HL-60 (cell line): ENCODE data around the gene P2RX2.

Experiments
- DNase-seq, 2 experiments: peaks; one replicate each; pipeline ENCODE4 v3.0.0-alpha.2; 2010 to 2020; ENCODE audit warnings: low read depth in 1 of 2, low spot score in 1 of 2
- H3K27ac ChIP-seq: fragments of 250-450 bp; sonication (Bioruptor Pico); replicated peaks from 2 replicates; pipeline ENCODE4 v1.5.1; 2020; ENCODE audit warnings: mild to moderate bottlenecking, moderate library complexity
- H3K27me3 ChIP-seq: fragments of 250-450 bp; sonication (Bioruptor Pico); 2 replicates; pipeline ENCODE4 v1.5.1; 2021; ENCODE audit warnings: mild to moderate bottlenecking, moderate library complexity; ENCODE audit not compliant: insufficient read depth, poor library complexity, severe bottlenecking
- H3K4me3 ChIP-seq: replicated peaks from 2 replicates; pipeline ENCODE4 v1.5.1; 2011; ENCODE audit warnings: mild to moderate bottlenecking, control low read depth, low read length; ENCODE audit not compliant: insufficient read depth
- GABPA ChIP-seq: IDR thresholded peaks from 2 replicates; pipeline ENCODE4 v1.6.1; 2012; ENCODE audit warnings: low read depth
- POLR2AphosphoS5 ChIP-seq: IDR thresholded peaks from 2 replicates; pipeline ENCODE4 v1.6.1; 2012; ENCODE audit warnings: low read depth
- SPI1 ChIP-seq: IDR thresholded peaks from 2 replicates; pipeline ENCODE4 v1.6.1; 2012; ENCODE audit warnings: low read depth, mild to moderate bottlenecking, borderline replicate concordance
- TF ChIP-seq, protein P1 (sequence below): IDR thresholded peaks from one replicate; pipeline ENCODE4 v1.5.1; 2011; ENCODE audit warnings: low read length, control low read depth, inconsistent platforms; ENCODE audit not compliant: insufficient read depth
- TF ChIP-seq, protein P2 (sequence below): IDR thresholded peaks from 2 replicates; pipeline ENCODE4 v1.6.1; 2012; ENCODE audit warnings: low read depth; ENCODE audit not compliant: insufficient replicate concordance

Gene P2RX2

DNA sequence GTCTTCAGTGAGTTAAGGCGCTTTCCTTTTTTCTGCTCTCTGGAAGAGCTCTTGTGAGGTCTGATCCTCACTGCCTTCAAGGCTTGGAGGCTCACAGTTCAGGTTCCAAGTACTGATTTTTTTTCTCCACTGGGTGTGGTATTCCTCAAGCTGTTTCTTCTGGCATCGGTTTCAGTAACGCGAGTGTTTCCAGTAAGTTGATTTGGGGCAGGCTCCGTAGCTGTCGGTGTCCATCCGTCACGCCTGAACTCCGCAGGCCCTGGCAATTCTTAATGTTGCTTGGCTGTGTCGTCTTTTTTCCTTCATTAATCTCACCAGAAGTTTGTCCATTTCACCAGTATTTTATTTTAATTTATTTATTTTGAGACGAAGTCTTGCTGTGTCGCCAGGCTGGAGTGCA, 38.8 kb upstream of the P2RX2 start:
- Histone ChIP-seq H3K27me3 (no peaks in the 10 kb centered on the region), H3K4me3 (no peak overlapping the region), H3K27ac (no peak overlapping the region)
- TF ChIP-seq, protein P1, sequence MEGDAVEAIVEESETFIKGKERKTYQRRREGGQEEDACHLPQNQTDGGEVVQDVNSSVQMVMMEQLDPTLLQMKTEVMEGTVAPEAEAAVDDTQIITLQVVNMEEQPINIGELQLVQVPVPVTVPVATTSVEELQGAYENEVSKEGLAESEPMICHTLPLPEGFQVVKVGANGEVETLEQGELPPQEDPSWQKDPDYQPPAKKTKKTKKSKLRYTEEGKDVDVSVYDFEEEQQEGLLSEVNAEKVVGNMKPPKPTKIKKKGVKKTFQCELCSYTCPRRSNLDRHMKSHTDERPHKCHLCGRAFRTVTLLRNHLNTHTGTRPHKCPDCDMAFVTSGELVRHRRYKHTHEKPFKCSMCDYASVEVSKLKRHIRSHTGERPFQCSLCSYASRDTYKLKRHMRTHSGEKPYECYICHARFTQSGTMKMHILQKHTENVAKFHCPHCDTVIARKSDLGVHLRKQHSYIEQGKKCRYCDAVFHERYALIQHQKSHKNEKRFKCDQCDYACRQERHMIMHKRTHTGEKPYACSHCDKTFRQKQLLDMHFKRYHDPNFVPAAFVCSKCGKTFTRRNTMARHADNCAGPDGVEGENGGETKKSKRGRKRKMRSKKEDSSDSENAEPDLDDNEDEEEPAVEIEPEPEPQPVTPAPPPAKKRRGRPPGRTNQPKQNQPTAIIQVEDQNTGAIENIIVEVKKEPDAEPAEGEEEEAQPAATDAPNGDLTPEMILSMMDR, result no peak
- TF ChIP-seq POLR2AphosphoS5 (no peak), SPI1 (no peak), GABPA (no peak)
- TF ChIP-seq, protein P2, sequence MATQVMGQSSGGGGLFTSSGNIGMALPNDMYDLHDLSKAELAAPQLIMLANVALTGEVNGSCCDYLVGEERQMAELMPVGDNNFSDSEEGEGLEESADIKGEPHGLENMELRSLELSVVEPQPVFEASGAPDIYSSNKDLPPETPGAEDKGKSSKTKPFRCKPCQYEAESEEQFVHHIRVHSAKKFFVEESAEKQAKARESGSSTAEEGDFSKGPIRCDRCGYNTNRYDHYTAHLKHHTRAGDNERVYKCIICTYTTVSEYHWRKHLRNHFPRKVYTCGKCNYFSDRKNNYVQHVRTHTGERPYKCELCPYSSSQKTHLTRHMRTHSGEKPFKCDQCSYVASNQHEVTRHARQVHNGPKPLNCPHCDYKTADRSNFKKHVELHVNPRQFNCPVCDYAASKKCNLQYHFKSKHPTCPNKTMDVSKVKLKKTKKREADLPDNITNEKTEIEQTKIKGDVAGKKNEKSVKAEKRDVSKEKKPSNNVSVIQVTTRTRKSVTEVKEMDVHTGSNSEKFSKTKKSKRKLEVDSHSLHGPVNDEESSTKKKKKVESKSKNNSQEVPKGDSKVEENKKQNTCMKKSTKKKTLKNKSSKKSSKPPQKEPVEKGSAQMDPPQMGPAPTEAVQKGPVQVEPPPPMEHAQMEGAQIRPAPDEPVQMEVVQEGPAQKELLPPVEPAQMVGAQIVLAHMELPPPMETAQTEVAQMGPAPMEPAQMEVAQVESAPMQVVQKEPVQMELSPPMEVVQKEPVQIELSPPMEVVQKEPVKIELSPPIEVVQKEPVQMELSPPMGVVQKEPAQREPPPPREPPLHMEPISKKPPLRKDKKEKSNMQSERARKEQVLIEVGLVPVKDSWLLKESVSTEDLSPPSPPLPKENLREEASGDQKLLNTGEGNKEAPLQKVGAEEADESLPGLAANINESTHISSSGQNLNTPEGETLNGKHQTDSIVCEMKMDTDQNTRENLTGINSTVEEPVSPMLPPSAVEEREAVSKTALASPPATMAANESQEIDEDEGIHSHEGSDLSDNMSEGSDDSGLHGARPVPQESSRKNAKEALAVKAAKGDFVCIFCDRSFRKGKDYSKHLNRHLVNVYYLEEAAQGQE, result no peak
- no peak for DNase-seq

DNA sequence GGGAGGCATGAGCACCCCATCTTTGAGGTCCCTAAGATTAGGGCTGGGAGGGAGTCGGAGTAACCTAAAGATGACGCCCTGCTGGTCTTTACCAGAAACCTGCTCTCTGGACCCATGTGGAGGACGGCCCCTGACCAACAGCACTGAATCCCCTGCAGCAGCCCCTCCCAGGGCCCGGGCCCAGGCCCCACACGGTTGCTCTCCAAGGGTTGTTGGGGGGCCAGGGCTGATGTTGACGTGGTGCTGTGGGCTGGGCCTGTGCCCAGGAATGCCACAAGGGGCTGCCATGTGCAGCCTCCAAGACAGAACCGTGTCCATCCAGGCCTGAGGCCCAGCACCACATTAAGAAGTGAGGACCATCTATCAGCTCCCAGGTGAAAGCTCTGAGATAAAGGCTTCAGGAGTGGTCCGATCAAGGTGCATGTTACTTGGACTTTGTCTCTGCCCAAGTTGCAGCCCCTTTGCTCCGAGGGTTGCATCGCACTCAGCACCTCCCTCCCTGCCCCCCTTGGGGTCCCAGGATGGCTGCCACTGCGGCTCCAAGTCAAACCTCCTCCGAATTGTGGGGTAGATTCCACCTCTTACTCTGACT, 37.8 kb upstream of the P2RX2 start:
- DNase-seq, result no peak
- TF ChIP-seq GABPA (no peak), SPI1 (no peak), POLR2AphosphoS5 (no peak; the same call in 1 of the 2 replicates)
- TF ChIP-seq, protein P2, result no peak
- TF ChIP-seq, protein P1, result no peak
- Histone ChIP-seq H3K4me3 (no peak overlapping the region), H3K27me3 (no peaks in the 10 kb centered on the region), H3K27ac (no peak overlapping the region)

DNA sequence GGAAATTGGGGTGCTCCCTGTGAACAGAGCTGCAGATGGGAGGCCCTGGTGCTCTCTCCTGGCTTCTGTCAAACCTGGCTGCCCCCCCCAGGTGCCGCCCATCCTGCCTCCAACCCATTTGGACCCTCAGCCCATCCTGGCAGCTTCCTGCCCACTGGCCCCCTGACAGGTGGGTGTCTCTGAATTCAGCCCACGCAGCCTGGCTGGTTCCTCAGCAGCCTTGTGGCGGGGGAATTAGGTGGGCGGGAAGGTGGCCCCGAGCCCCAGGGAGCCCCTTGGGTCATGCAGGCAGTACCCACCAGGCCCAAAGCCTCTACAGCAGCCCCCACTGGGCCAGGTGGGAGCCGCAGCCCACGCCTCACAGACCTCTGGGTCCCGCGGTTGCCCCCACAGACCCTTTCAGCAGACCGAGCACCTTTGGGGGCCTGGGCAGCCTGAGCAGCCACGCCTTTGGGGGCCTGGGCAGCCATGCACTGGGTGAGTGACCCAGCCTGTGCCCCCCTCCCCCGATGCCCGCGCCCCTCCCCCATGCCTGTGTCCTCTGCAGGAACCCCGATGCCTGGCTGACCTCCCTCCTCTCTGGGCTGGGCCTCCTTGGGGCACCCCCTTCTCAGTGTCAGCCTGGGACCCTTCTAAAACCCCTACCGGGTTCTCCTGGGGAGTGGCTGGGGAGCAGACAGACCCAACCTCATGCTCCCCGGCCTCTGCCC, 37.1 kb upstream of the P2RX2 start:
- Histone ChIP-seq H3K27me3 (no peaks in the 10 kb centered on the region), H3K27ac (no peak overlapping the region), H3K4me3 (no peak overlapping the region)
- TF ChIP-seq, protein P1, result no peak
- TF ChIP-seq, protein P2, result no peak
- no peak for DNase-seq
